Mucosa of stomach (tissue), 1 donor: Measurements from ENCODE around the gene MACROD2.

Experiments
- H3K27me3 ChIP-seq: one replicate; pipeline ENCODE4 v1.7.0; 2013; ENCODE audit warnings: mild to moderate bottlenecking, low read length; ENCODE audit not compliant: control insufficient read depth, insufficient read depth
- H3K36me3 ChIP-seq: one replicate; pipeline ENCODE4 v1.7.0; 2013; ENCODE audit warnings: low read length; ENCODE audit not compliant: control insufficient read depth, insufficient read depth
- H3K4me1 ChIP-seq: one replicate; pipeline ENCODE4 v1.7.0; 2013; ENCODE audit warnings: mild to moderate bottlenecking, low read length; ENCODE audit not compliant: control insufficient read depth, insufficient read depth
- H3K4me3 ChIP-seq: one replicate; pipeline ENCODE4 v1.7.0; 2013; ENCODE audit warnings: low read length
- H3K9ac ChIP-seq: one replicate; pipeline ENCODE4 v1.7.0; 2013; ENCODE audit warnings: mild to moderate bottlenecking, low read length, moderate library complexity
- H3K9me3 ChIP-seq: one replicate; pipeline ENCODE4 v1.7.0; 2013; ENCODE audit warnings: mild to moderate bottlenecking, low read length, moderate library complexity; ENCODE audit not compliant: control insufficient read depth
- donor health status: Pancreatic carcinoma.

Gene MACROD2

GRCh38 chr20:14568225-14568624, 572.9 kb downstream of the MACROD2 start:
- H3K9ac ChIP-seq: no peak overlapping the region
- no peaks in the 10 kb centered on the region for H3K27me3 ChIP-seq
- H3K4me1 ChIP-seq: no peaks in the 10 kb centered on the region
- no peak overlapping the region for H3K4me3 ChIP-seq
- H3K36me3 ChIP-seq: no peaks in the 10 kb centered on the region
- no peaks in the 10 kb centered on the region for H3K9me3 ChIP-seq

DNA sequence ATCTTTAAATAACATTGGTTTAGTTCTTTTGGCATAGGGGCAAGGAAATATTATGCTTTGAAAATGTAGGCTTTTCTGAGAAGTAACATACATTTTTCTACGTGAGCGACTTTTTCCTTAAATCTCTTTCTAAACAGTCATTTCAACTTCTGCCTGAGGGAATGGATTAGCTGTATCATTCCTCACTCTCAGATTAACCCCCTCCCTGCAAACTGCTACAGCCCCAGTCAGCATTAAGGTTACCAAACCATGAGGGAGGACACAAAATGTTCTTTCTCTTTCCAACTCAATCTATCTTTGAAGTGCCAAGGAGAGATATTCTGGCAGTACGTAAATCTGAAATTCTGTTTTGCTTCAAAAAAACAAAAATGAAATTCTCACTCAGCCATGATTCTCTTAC, 573.4 kb downstream of the MACROD2 start:
- H3K4me1 ChIP-seq: no peaks in the 10 kb centered on the region
- no peak overlapping the region for H3K9ac ChIP-seq
- no peaks in the 10 kb centered on the region for H3K36me3 ChIP-seq
- H3K27me3 ChIP-seq: no peaks in the 10 kb centered on the region
- no peak overlapping the region for H3K4me3 ChIP-seq
- no peaks in the 10 kb centered on the region for H3K9me3 ChIP-seq

DNA sequence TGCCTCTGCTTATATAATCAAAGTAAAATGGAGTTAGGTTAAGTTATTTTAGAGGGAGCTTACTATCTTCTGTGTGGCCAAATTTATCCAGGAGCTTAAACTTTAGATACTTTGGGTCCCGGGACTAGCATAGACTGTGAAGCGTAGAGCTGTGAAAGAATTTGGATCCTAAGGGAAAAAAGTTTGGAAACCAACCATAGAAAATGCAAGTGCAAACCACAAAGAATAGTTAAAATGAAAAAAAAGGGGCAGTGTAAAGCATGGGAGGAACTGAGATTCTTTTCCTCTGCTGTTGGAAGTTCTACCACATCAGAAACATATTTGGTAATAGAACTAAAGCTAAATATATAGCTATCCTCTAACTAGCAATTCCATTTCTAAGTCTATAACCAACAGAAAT, 574.3 kb downstream of the MACROD2 start:
- Histone ChIP-seq H3K36me3 (no peaks in the 10 kb centered on the region), H3K9ac (no peak overlapping the region), H3K4me1 (no peaks in the 10 kb centered on the region), H3K27me3 (no peaks in the 10 kb centered on the region), H3K9me3 (no peaks in the 10 kb centered on the region), H3K4me3 (no peak overlapping the region)

- H3K4me3 ChIP-seq: no peak overlapping the region
Observed at GRCh38 chr20:14570811-14571210, 575.5 kb downstream of the MACROD2 start.

DNA sequence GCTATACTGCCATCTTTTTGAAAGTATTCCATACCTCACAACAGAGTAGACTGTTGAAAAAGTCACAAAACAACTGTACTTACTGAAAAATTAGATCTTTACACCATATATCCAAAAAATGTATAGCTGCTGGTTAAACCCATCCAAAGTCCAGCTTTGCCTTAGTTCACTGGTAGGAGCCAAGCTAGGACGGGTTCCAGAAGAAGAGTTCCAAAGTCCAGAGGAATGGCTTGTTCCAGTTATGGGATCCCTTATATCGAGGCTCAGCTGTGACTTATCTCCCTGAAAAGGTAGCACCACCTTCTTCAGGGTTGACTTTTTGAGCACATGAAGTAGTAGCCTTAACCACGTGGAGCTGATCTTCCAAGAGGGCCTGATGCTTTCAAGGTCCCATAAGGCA, 578.4 kb downstream of the MACROD2 start:
- no peaks in the 10 kb centered on the region for H3K4me1 ChIP-seq

More at GRCh38 chr20:14570811-14571210, 575.5 kb downstream of the MACROD2 start:
- Histone ChIP-seq H3K9me3 (no peaks in the 10 kb centered on the region), H3K9ac (no peak overlapping the region), H3K36me3 (no peaks in the 10 kb centered on the region), H3K27me3 (no peaks in the 10 kb centered on the region), H3K4me1 (no peaks in the 10 kb centered on the region)

GRCh38 chr20:14576196-14576877, 581.0 kb downstream of the MACROD2 start:
- Histone ChIP-seq H3K36me3 (no peaks in the 10 kb centered on the region), H3K9ac (no peak overlapping the region), H3K9me3 (no peaks in the 10 kb centered on the region), H3K4me3 (no peak overlapping the region), H3K4me1 (peaks cover 10% of the 10 kb centered on the region), H3K27me3 (no peaks in the 10 kb centered on the region)

More for the DNA sequence above, 578.4 kb downstream of the MACROD2 start:
- Histone ChIP-seq H3K36me3 (no peaks in the 10 kb centered on the region), H3K9me3 (no peaks in the 10 kb centered on the region), H3K27me3 (no peaks in the 10 kb centered on the region), H3K9ac (no peak overlapping the region), H3K4me3 (no peak overlapping the region)

DNA sequence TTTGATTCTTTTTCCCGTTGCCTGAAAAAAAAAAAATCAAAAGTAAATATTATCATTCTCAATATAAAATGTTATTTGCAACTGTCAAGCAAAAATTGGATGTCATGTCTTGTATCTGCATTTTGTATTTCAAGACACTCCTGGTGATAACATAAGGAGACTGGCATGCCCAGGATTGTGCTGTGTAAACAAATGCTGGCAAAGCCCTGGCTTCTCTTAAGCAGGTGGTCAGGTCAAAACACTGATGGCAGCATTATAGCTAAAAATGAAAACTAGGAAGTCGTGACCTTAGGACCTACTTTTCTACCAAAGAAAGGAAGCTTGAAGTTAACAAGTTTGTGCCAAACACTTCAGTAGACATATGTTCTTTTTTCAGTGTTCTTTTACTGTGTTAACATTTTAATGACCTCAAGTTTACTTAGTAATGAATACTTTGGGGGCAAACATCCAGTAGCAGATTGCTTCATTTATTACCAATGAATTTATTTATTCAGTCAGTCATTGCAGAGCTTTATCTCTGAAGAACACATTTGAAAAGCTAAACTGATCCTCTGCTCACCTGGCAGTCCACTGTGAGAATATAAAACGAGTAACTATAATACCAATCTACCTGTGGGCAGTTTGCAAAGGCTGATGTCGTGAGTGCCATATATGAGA, 585.2 kb downstream of the MACROD2 start:
- Histone ChIP-seq H3K9ac (no peak overlapping the region), H3K36me3 (no peaks in the 10 kb centered on the region), H3K4me3 (no peak overlapping the region), H3K4me1 (peaks cover 10% of the 10 kb centered on the region), H3K27me3 (no peaks in the 10 kb centered on the region), H3K9me3 (no peaks in the 10 kb centered on the region)

GRCh38 chr20:14581731-14582130, 586.4 kb downstream of the MACROD2 start:
- Histone ChIP-seq H3K27me3 (no peaks in the 10 kb centered on the region), H3K4me3 (no peak overlapping the region), H3K9ac (no peak overlapping the region), H3K36me3 (no peaks in the 10 kb centered on the region), H3K4me1 (peaks cover 10% of the 10 kb centered on the region), H3K9me3 (no peaks in the 10 kb centered on the region)

DNA sequence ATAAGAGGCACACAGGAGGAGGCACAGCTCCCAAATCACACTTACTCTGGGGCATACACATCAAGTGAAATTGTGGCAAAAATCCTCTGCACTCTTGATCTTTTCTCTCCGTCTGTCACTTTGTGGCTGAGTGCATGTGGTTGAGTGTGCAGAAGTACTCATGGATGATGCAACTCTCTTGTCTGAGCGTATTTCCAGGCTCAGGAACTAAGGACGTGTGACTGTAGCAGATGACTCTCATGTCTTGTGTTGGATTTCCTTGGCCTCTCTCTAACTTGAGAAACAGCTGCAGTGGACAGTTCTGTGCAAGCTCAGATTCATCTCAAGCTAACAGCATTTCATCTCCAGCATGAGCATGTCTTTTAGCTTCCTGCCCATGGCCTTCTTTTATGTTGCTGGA, 587.5 kb downstream of the MACROD2 start:
- H3K4me3 ChIP-seq: no peak overlapping the region
- no peak overlapping the region for H3K9ac ChIP-seq
- H3K4me1 ChIP-seq: peaks cover 10% of the 10 kb centered on the region
- H3K27me3 ChIP-seq: no peaks in the 10 kb centered on the region
- no peaks in the 10 kb centered on the region for H3K9me3 ChIP-seq
- H3K36me3 ChIP-seq: no peaks in the 10 kb centered on the region

DNA sequence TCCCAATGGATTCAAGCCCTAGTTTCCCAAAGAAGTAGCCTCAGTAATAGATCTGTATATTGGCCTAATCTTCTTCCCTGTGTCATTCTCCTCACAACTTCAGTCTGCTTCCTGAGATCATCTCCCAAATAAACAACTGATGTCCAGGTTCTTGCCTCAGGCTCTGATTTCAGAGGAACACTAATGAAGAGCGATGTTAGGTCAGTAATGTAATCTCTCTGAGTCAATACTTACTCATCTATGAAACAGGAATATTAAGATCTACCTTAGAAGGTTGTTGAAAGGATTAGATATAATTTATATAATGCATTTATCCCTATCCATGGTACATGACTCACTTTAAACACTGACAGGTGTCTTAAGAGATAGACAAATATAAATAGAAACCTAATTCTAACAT, 588.1 kb downstream of the MACROD2 start:
- H3K9ac ChIP-seq: no peak overlapping the region
- no peaks in the 10 kb centered on the region for H3K27me3 ChIP-seq
- no peak overlapping the region for H3K4me3 ChIP-seq
- H3K4me1 ChIP-seq: peaks cover 10% of the 10 kb centered on the region
- no peaks in the 10 kb centered on the region for H3K36me3 ChIP-seq
- no peaks in the 10 kb centered on the region for H3K9me3 ChIP-seq

GRCh38 chr20:14589383-14589782, 594.1 kb downstream of the MACROD2 start:
- no peaks in the 10 kb centered on the region for H3K27me3 ChIP-seq
- H3K4me1 ChIP-seq: no peaks in the 10 kb centered on the region
- H3K36me3 ChIP-seq: no peaks in the 10 kb centered on the region

GRCh38 chr20:14595051-14595450, 599.7 kb downstream of the MACROD2 start:
- no peak overlapping the region for H3K9ac ChIP-seq
- H3K9me3 ChIP-seq: no peaks in the 10 kb centered on the region
- H3K4me1 ChIP-seq: no peaks in the 10 kb centered on the region
- no peak overlapping the region for H3K4me3 ChIP-seq
- no peaks in the 10 kb centered on the region for H3K27me3 ChIP-seq
- no peaks in the 10 kb centered on the region for H3K36me3 ChIP-seq

More at GRCh38 chr20:14589383-14589782, 594.1 kb downstream of the MACROD2 start:
- H3K4me3 ChIP-seq: no peak overlapping the region
- no peak overlapping the region for H3K9ac ChIP-seq
- no peaks in the 10 kb centered on the region for H3K9me3 ChIP-seq
